Mammary epithelial cell (primary cell): ENCODE measurements around the gene ANKRD9.

Source experiments
- EZH2 ChIP-seq: IDR thresholded peaks from 2 replicates; pipeline ENCODE4 v1.6.1; 2012; ENCODE audit warnings: low read length, inconsistent platforms, borderline replicate concordance
- TF ChIP-seq, protein P1 (sequence below), 2 donors: IDR thresholded peaks in 1 of 2; conservative IDR thresholded peaks in 1 of 2; 2 replicates each; pipeline ENCODE4 v1.5.1; 2011 to 2012; ENCODE audit warnings: inconsistent platforms in 2 of 2, low read length in 2 of 2, mild to moderate bottlenecking in 2 of 2, control low read depth in 1 of 2, low read depth in 1 of 2; ENCODE audit not compliant: insufficient read depth in 1 of 2; ENCODE audit errors: extremely low read depth in 1 of 2

DNA sequence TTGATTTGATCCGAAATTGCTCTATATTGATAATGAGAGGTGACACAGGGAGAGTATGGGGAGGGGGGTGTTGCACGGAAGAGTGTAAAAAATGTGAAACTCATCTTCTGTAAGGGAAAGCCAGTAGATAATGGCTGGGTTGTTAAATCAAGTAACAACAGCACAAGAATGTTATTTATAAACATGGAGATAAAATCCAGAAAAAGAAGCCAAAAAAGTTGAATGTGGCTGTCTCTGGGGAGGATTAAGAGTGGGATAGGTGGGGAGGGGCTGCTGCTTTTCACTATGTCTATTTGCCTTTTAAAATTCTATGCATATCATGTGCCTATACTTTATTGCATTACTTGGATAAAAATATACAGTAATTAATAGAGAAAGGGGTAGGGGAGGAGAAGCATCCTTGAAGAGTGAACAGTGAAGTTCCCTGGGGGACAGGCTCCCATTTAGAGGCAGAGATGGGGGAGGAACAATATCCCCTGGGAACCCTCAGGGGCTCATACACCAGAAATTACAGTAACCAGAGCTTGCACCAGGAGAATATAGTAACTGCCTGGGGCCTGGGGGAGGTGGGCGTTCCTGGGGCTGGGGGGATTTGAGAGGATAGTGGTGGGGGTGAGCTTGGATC is 39.2 kb upstream of the ANKRD9 start:
- TF ChIP-seq, protein P1, sequence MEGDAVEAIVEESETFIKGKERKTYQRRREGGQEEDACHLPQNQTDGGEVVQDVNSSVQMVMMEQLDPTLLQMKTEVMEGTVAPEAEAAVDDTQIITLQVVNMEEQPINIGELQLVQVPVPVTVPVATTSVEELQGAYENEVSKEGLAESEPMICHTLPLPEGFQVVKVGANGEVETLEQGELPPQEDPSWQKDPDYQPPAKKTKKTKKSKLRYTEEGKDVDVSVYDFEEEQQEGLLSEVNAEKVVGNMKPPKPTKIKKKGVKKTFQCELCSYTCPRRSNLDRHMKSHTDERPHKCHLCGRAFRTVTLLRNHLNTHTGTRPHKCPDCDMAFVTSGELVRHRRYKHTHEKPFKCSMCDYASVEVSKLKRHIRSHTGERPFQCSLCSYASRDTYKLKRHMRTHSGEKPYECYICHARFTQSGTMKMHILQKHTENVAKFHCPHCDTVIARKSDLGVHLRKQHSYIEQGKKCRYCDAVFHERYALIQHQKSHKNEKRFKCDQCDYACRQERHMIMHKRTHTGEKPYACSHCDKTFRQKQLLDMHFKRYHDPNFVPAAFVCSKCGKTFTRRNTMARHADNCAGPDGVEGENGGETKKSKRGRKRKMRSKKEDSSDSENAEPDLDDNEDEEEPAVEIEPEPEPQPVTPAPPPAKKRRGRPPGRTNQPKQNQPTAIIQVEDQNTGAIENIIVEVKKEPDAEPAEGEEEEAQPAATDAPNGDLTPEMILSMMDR (conservative IDR thresholded peaks at IDR 0.05 in 1 of 2, IDR thresholded peaks at IDR 0.05 in 1 of 2; ENCODE audit: extremely low read depth in 1 of 2, insufficient read depth in 1 of 2, low read depth in 1 of 2, low read length in 2 of 2): no peak
- TF ChIP-seq EZH2: no peak
